Thoracic aorta (tissue), 2 donors: ENCODE measurements around the gene LTB. TPM values are rescaled to one million over a fixed set of nuclear protein-coding genes. Genes with fewer than 3 reads are reported as not detected.
A peak's percentile ranks its signal among the peaks of the same experiment; 100 is the strongest.

Experiments
- ATAC-seq: fragments of 150-250 bp; one replicate; pipeline ENCODE4 v1.8.0; 2017; ENCODE audit warnings: low read depth; ENCODE audit not compliant: insufficient number of reproducible peaks, low FRiP score
- DNase-seq: peaks from one replicate; pipeline ENCODE4 v3.0.0-alpha.2; 2020; ENCODE audit warnings: low spot score
- H3K27ac ChIP-seq, 2 donors: fragments of 200-600 bp; sonication (generic); 1 replicate in 1 of 2; 2 replicates in 1 of 2; pipeline ENCODE4 v1.5.1; 2016; ENCODE audit warnings: mild to moderate bottlenecking in 2 of 2, moderate library complexity in 2 of 2
- H3K27me3 ChIP-seq: fragments of 200-600 bp; sonication (generic); replicated peaks from 2 replicates; pipeline ENCODE4 v1.6.0; 2016; ENCODE audit warnings: mild to moderate bottlenecking; ENCODE audit not compliant: insufficient read depth
- H3K36me3 ChIP-seq: fragments of 200-600 bp; sonication (generic); one replicate; pipeline ENCODE4 v1.5.1; 2016
- H3K4me1 ChIP-seq, 2 donors: fragments of 200-600 bp; sonication (generic); 1 replicate in 1 of 2; 2 replicates in 1 of 2; pipeline versions ENCODE4 v1.5.1 to v1.6.0; 2016; ENCODE audit warnings: low read depth in 2 of 2, mild to moderate bottlenecking in 1 of 2; ENCODE audit not compliant: control insufficient read depth in 1 of 2
- H3K4me3 ChIP-seq: fragments of 200-600 bp; sonication (generic); 2 replicates; pipeline ENCODE4 v1.5.1; 2016; ENCODE audit warnings: mild to moderate bottlenecking
- H3K9me3 ChIP-seq: fragments of 200-600 bp; sonication (generic); 2 replicates; pipeline ENCODE4 v1.5.1; 2016
- total RNA-seq, 2 donors: library from RNA; depleted of rRNA; stranded (reverse); fragments of >200 nt; gene quantifications; one replicate each; pipeline versions ENCODE4 v1.1.0 to v1.2.3, GENCODE V29; 2016
- TF ChIP-seq, protein P1 (sequence below): fragments of 200-600 bp; sonication (generic); IDR thresholded peaks from one replicate; pipeline ENCODE4 v1.5.1; 2019; ENCODE audit warnings: antibody characterized with exemption

Gene LTB
- total RNA-seq, 2 donors from 2014 or later: not detected

DNA sequence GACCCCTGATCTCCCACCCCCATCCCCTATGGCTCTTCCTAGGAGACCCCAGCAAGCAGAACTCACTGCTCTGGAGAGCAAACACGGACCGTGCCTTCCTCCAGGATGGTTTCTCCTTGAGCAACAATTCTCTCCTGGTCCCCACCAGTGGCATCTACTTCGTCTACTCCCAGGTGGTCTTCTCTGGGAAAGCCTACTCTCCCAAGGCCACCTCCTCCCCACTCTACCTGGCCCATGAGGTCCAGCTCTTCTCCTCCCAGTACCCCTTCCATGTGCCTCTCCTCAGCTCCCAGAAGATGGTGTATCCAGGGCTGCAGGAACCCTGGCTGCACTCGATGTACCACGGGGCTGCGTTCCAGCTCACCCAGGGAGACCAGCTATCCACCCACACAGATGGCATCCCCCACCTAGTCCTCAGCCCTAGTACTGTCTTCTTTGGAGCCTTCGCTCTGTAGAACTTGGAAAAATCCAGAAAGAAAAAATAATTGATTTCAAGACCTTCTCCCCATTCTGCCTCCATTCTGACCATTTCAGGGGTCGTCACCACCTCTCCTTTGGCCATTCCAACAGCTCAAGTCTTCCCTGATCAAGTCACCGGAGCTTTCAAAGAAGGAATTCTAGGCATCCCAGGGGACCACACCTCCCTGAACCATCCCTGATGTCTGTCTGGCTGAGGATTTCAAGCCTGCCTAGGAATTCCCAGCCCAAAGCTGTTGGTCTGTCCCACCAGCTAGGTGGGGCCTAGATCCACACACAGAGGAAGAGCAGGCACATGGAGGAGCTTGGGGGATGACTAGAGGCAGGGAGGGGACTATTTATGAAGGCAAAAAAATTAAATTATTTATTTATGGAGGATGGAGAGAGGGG lies 8.8 kb downstream of the LTB start:
- H3K27ac ChIP-seq: no peak overlapping the region
- no peak for ATAC-seq
- TF ChIP-seq, protein P1, sequence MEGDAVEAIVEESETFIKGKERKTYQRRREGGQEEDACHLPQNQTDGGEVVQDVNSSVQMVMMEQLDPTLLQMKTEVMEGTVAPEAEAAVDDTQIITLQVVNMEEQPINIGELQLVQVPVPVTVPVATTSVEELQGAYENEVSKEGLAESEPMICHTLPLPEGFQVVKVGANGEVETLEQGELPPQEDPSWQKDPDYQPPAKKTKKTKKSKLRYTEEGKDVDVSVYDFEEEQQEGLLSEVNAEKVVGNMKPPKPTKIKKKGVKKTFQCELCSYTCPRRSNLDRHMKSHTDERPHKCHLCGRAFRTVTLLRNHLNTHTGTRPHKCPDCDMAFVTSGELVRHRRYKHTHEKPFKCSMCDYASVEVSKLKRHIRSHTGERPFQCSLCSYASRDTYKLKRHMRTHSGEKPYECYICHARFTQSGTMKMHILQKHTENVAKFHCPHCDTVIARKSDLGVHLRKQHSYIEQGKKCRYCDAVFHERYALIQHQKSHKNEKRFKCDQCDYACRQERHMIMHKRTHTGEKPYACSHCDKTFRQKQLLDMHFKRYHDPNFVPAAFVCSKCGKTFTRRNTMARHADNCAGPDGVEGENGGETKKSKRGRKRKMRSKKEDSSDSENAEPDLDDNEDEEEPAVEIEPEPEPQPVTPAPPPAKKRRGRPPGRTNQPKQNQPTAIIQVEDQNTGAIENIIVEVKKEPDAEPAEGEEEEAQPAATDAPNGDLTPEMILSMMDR: no peak
- H3K4me3 ChIP-seq: no peak overlapping the region
- DNase-seq: no peak
- H3K4me1 ChIP-seq: no peaks in the 10 kb centered on the region
- no peaks in the 10 kb centered on the region for H3K27me3 ChIP-seq
- H3K9me3 ChIP-seq: no peaks in the 10 kb centered on the region
- H3K36me3 ChIP-seq: no peaks in the 10 kb centered on the region

DNA sequence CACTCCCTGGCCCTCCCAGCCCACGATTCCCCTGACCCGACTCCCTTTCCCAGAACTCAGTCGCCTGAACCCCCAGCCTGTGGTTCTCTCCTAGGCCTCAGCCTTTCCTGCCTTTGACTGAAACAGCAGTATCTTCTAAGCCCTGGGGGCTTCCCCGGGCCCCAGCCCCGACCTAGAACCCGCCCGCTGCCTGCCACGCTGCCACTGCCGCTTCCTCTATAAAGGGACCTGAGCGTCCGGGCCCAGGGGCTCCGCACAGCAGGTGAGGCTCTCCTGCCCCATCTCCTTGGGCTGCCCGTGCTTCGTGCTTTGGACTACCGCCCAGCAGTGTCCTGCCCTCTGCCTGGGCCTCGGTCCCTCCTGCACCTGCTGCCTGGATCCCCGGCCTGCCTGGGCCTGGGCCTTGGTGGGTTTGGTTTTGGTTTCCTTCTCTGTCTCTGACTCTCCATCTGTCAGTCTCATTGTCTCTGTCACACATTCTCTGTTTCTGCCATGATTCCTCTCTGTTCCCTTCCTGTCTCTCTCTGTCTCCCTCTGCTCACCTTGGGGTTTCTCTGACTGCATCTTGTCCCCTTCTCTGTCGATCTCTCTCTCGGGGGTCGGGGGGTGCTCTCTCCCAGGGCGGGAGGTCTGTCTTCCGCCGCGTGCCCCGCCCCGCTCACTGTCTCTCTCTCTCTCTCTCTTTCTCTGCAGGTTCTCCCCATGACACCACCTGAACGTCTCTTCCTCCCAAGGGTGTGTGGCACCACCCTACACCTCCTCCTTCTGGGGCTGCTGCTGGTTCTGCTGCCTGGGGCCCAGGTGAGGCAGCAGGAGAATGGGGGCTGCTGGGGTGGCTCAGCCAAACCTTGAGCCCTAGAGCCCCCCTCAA lies 9.9 kb downstream of the LTB start, which contains the start of gene LTA:
LTA (plus strand) TSS at position 249 of the 871 bp plus-strand sequence; CDS start at position 703, 454 bp downstream.
- ATAC-seq (no peak), DNase-seq (no peak)
- Histone ChIP-seq H3K27me3 (no peaks in the 10 kb centered on the region), H3K36me3 (no peaks in the 10 kb centered on the region), H3K4me3 (peak within 1 kb of the TSS; percentile 21), H3K27ac (no peak within 1 kb of the TSS), H3K9me3 (no peaks in the 10 kb centered on the region), H3K4me1 (no peaks in the 10 kb centered on the region)
- TF ChIP-seq, protein P1: no peak

DNA sequence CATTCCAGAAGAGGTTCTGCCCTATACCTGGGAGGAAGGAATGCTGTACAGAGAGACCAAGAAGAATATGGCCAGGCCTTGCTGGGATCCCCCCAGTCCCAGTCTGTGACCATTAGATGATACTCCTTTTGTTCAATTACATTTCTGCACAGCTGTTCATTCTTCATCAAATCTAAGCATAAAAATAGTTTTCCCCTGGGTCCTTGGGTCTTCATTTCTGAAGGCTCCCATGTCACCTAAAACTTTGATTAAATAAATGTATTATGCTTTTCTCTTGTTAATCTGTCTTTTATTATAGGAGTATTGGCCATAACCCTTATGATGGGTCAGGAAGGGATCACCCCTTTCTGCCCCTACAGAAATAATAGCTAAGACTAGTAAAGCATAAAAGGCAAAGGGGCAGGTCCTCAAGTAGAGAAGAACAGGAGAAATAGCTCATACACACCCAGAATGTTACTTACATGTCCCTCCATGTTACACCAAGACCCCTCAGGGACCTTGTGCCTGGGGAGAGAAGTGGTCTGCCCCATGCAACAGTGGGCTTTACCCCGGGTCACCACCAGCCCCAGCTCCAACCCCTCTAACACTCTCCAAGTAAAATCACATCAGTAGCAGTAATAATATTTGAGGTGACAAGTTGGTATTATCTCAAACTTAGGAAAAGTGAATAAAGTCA lies 12.2 kb downstream of the LTB start:
- Histone ChIP-seq H3K27me3 (no peaks in the 10 kb centered on the region), H3K4me3 (no peak overlapping the region), H3K36me3 (no peaks in the 10 kb centered on the region), H3K4me1 (no peaks in the 10 kb centered on the region), H3K27ac (no peak overlapping the region), H3K9me3 (no peaks in the 10 kb centered on the region)
- DNase-seq (no peak), ATAC-seq (no peak)
- TF ChIP-seq, protein P1: no peak

DNA sequence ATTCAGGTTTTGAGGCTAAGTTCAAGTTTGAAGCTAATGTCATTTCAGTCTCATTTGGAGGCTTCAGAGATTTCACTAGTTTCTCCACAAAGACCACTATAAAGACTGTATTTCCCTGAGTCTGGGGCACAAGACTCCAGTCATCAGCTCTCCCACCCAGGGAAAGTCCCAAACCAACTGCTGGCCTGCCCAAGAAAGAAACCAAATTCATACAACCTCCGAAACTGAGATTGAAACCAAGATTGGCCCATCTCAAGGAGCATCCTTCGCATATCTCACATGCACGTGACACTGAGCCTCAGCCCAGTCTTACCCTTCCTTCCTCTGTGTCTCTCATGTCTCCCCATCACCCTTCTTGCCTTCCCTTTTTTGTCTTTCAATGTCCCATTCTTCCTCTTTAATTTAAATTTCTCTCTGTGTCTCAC lies 13.7 kb downstream of the LTB start:
- H3K4me1 ChIP-seq: no peaks in the 10 kb centered on the region
- H3K9me3 ChIP-seq: no peaks in the 10 kb centered on the region
- no peak for DNase-seq
- no peak overlapping the region for H3K4me3 ChIP-seq
- no peaks in the 10 kb centered on the region for H3K27me3 ChIP-seq
- no peaks in the 10 kb centered on the region for H3K36me3 ChIP-seq
- TF ChIP-seq, protein P1: no peak
- H3K27ac ChIP-seq: no peak overlapping the region
- no peak for ATAC-seq
